Measurements from ENCODE around the gene DCAF7. TPM values are rescaled to one million over a fixed set of nuclear protein-coding genes. Genes with fewer than 3 reads are reported as not detected.

Gene DCAF7
- total RNA-seq, 1 donor from 2014 or later = 34.1 TPM

GRCh38 chr17:63635787-63636186 lies 85.5 kb downstream of the DCAF7 start:
- Histone ChIP-seq H3K9me3 (no peaks in the 10 kb centered on the region), H3K36me3 (peaks cover 0 to 53% of the 10 kb centered on the region in 2 donors), H3K27me3 (no peaks in the 10 kb centered on the region), H3K27ac (no peak overlapping the region), H3K4me3 (no peak overlapping the region), H3K4me1 (peaks cover 20% of the 10 kb centered on the region)
- TF ChIP-seq POLR2AphosphoS5 (IDR thresholded peaks at IDR 0.05; ENCODE audit: insufficient read depth in 1 of 2, low read depth in 1 of 2) = no peak
- no peak for TF ChIP-seq POLR2A (IDR thresholded peaks at IDR 0.05)
- TF ChIP-seq CTCF (IDR thresholded peaks at IDR 0.05) = no peak
- DNase-seq (ENCODE audit: extremely low spot score in 2 of 2) = no peak
- intact Hi-C loops (cut with DNase I) = no loop called here

DNA sequence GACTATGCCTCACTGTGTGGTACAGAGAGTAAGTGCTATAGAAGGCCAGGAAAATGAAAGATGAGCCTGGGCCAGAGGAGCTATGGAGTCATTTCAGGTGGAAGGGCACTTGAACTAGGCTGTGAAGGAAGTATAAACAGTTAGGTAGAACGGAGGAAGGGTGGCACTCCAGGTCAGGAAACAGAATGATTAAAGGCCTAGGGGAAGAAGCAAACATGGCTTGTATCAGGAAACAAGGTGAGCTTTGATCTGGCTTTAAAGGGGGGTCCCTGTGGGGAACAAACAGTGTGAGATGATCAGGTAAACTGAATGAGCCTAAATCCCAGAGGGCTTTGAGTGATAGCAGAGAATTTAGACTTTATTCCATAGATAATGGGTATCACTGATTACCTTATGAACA lies 88.8 kb downstream of the DCAF7 start:
- H3K36me3 ChIP-seq = peaks cover 0 to 42% of the 10 kb centered on the region in 2 donors
- intact Hi-C loops (cut with DNase I) = no loop called here
- TF ChIP-seq POLR2AphosphoS5 (IDR thresholded peaks at IDR 0.05; ENCODE audit: insufficient read depth in 1 of 2, low read depth in 1 of 2) = no peak
- no peak for TF ChIP-seq POLR2A (IDR thresholded peaks at IDR 0.05)
- no peak overlapping the region for H3K27ac ChIP-seq
- no peaks in the 10 kb centered on the region for H3K27me3 ChIP-seq
- DNase-seq (ENCODE audit: extremely low spot score in 2 of 2) = no peak
- no peaks in the 10 kb centered on the region for H3K4me1 ChIP-seq
- no peak overlapping the region for H3K4me3 ChIP-seq
- no peaks in the 10 kb centered on the region for H3K9me3 ChIP-seq

DNA sequence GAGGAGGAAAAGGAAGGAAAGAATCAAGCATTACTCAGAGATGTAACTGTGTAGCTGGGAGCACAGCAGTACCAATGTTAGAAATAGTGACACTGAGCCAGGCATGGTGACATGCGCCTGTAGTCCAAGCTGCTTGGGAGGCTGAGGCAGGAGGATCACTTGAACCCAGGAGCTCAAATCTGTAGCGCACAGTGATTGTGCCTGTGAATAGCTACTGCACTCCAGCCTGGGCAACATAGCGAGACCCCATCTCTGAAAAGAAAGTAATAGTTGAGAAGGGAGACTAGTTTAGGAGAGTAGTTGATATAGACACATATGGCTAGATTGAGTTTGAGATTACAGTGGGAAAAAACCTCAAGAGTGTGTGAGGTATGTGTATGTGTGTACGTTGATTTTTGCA lies 89.8 kb downstream of the DCAF7 start:
- TF ChIP-seq POLR2A (IDR thresholded peaks at IDR 0.05) (no peak), CTCF (IDR thresholded peaks at IDR 0.05) (no peak), POLR2AphosphoS5 (IDR thresholded peaks at IDR 0.05; ENCODE audit: insufficient read depth in 1 of 2, low read depth in 1 of 2) (no peak)
- intact Hi-C loops (cut with DNase I) = no loop called here
- Histone ChIP-seq H3K4me1 (no peaks in the 10 kb centered on the region), H3K27ac (no peak overlapping the region), H3K27me3 (no peaks in the 10 kb centered on the region), H3K36me3 (peaks cover 0 to 33% of the 10 kb centered on the region in 2 donors), H3K4me3 (no peak overlapping the region), H3K9me3 (no peaks in the 10 kb centered on the region)
- no peak for DNase-seq (ENCODE audit: extremely low spot score in 2 of 2)

- H3K9me3 ChIP-seq = no peaks in the 10 kb centered on the region
- H3K4me1 ChIP-seq = peaks cover under 1% of the 10 kb centered on the region
- no peak overlapping the region for H3K4me3 ChIP-seq
- TF ChIP-seq CTCF (IDR thresholded peaks at IDR 0.05) (no peak), POLR2A (IDR thresholded peaks at IDR 0.05) (no peak), POLR2AphosphoS5 (IDR thresholded peaks at IDR 0.05; ENCODE audit: insufficient read depth in 1 of 2, low read depth in 1 of 2) (no peak)
- DNase-seq (ENCODE audit: extremely low spot score in 2 of 2) = no peak
- intact Hi-C loops (cut with DNase I) = no loop called here
- no peaks in the 10 kb centered on the region for H3K27me3 ChIP-seq
- H3K36me3 ChIP-seq = peaks cover 0 to 20% of the 10 kb centered on the region in 2 donors
- no peak overlapping the region for H3K27ac ChIP-seq
Observed at GRCh38 chr17:63641692-63642448, 91.6 kb downstream of the DCAF7 start.

Small RNAs within 50 kb of the gene (small RNA-seq; reads per million reads assigned to genes)
- gene RNU6-288P = not detected

Other genes starting within 250 kb of the DCAF7 start
- 46.2 TPM for gene CYB561, start 104.2 kb upstream of the DCAF7 start, total RNA-seq
- gene ACE, start 73.4 kb upstream of the DCAF7 start, total RNA-seq = 9.6 TPM
- gene KCNH6, start 27.1 kb upstream of the DCAF7 start, total RNA-seq = not detected
- 20.9 TPM for gene TACO1, start 50.4 kb downstream of the DCAF7 start, total RNA-seq
- 35.4 TPM for gene MAP3K3, start 71.9 kb downstream of the DCAF7 start, total RNA-seq
- gene LIMD2, start 149.6 kb downstream of the DCAF7 start, total RNA-seq = 22.6 TPM
- 19.4 TPM for gene STRADA, start 191.3 kb downstream of the DCAF7 start, total RNA-seq
- 66.5 TPM for gene CCDC47, start 223.1 kb downstream of the DCAF7 start, total RNA-seq
- gene DDX42, start 223.7 kb downstream of the DCAF7 start, total RNA-seq = 121 TPM